Thyroid gland (tissue), 4 donors: ENCODE data around the gene MRPL54. TPM values are rescaled to one million over a fixed set of nuclear protein-coding genes. Genes with fewer than 3 reads are reported as not detected.

Experiments
- DNase-seq, 2 donors: peaks; one replicate each; pipeline ENCODE4 v3.0.0-alpha.2; 2019
- H3K27ac ChIP-seq, 3 donors: fragments of 200-600 bp; sonication (generic); 1 replicate in 2 of 3; 2 replicates in 1 of 3; pipeline ENCODE4 v1.5.1; 2016 to 2019; ENCODE audit warnings: mild to moderate bottlenecking in 1 of 3, moderate library complexity in 1 of 3
- H3K27me3 ChIP-seq: fragments of 200-600 bp; sonication (generic); one replicate; pipeline ENCODE4 v1.5.1; 2019
- H3K36me3 ChIP-seq, 2 donors: fragments of 200-600 bp; sonication (generic); one replicate each; pipeline ENCODE4 v1.5.1; 2016 to 2019
- H3K4me1 ChIP-seq, 2 donors: fragments of 200-600 bp; sonication (generic); one replicate each; pipeline ENCODE4 v1.5.1; 2017 to 2019
- H3K4me3 ChIP-seq, 3 donors: fragments of 200-600 bp; sonication (generic); replicated peaks in 1 of 3; 1 replicate in 2 of 3; 2 replicates in 1 of 3; pipeline ENCODE4 v1.5.1; 2016; ENCODE audit warnings: mild to moderate bottlenecking in 1 of 3
- H3K9me3 ChIP-seq: fragments of 200-600 bp; sonication (generic); one replicate; pipeline ENCODE4 v1.5.1; 2017
- CTCF ChIP-seq, 6 experiments: fragments of 200-600 bp in 3 of 6; fragments of 450-650 bp in 3 of 6; sonication (generic) in 3 of 6; IDR thresholded peaks; one replicate each; pipeline ENCODE4 v1.5.1; 2016 to 2019; ENCODE audit warnings: antibody characterized with exemption in 6 of 6, mild to moderate bottlenecking in 2 of 6, inconsistent platforms in 1 of 6, moderate library complexity in 1 of 6
- POLR2A ChIP-seq, 2 donors: fragments of 450-650 bp; IDR thresholded peaks; one replicate each; pipeline ENCODE4 v1.6.1; 2017; ENCODE audit warnings: antibody characterized with exemption in 2 of 2, mild to moderate bottlenecking in 2 of 2, moderate library complexity in 1 of 2
- WGBS, 2 donors: methylation state at CpG; one replicate each; pipeline ENCODE4 v1.1.5; 2017; 5-methylcytosine and 5-hydroxymethylcytosine counted together
- intact Hi-C: fragments of 100-400 bp; cut with DNase I; formaldehyde crosslinking; loops from one replicate; pipeline ENCODE4 v1.15.1; 2023
- total RNA-seq, 4 donors: library from RNA; depleted of rRNA; stranded (reverse); fragments of >200 nt; gene quantifications; one replicate each; pipeline ENCODE4 v1.2.3, GENCODE V29; 2016

Gene MRPL54
- total RNA-seq, 4 donors from 2014 or later, result 84.0 to 131 (median 102) TPM

- Histone ChIP-seq H3K4me1 (peaks cover 0 to 4% of the 10 kb centered on the region in 2 donors), H3K27ac (no peak overlapping the region), H3K9me3 (no peaks in the 10 kb centered on the region), H3K36me3 (no peaks in the 10 kb centered on the region), H3K4me3 (no peak overlapping the region), H3K27me3 (no peaks in the 10 kb centered on the region)
- intact Hi-C loops, result no loop called here
- TF ChIP-seq POLR2A (IDR thresholded peaks at IDR 0.05) (no peak), CTCF (IDR thresholded peaks at IDR 0.05) (no peak)
- DNase-seq, result no peak
- 89 to 91% methylated on average over 9 of the region's 9 CpGs for WGBS, 2 donors
Measured at GRCh38 chr19:3780786-3781304, 18.4 kb downstream of the MRPL54 start.

- no peak overlapping the region for H3K4me3 ChIP-seq
- H3K9me3 ChIP-seq, result no peaks in the 10 kb centered on the region
- H3K36me3 ChIP-seq, result no peaks in the 10 kb centered on the region
- no peak for DNase-seq
- TF ChIP-seq CTCF (IDR thresholded peaks at IDR 0.05) (no peak), POLR2A (IDR thresholded peaks at IDR 0.05) (no peak)
- H3K27ac ChIP-seq, result no peak overlapping the region
- no peaks in the 10 kb centered on the region for H3K27me3 ChIP-seq
- WGBS, 2 donors, result 97 to 100% methylated on average over 2 of the region's 2 CpGs
- H3K4me1 ChIP-seq, result peaks cover 0 to 6% of the 10 kb centered on the region in 2 donors
- intact Hi-C loops, result no loop called here
Measured at GRCh38 chr19:3781603-3782002, 19.1 kb downstream of the MRPL54 start.

GRCh38 chr19:3782330-3782729 lies 19.8 kb downstream of the MRPL54 start:
- Histone ChIP-seq H3K36me3 (no peaks in the 10 kb centered on the region), H3K4me3 (no peak overlapping the region), H3K4me1 (peaks cover 0 to 6% of the 10 kb centered on the region in 2 donors), H3K9me3 (no peaks in the 10 kb centered on the region), H3K27me3 (no peaks in the 10 kb centered on the region), H3K27ac (no peak overlapping the region)
- WGBS, 2 donors, result 97 to 100% methylated on average over 1 of the region's 1 CpG
- intact Hi-C loops, result no loop called here
- no peak for DNase-seq
- TF ChIP-seq POLR2A (IDR thresholded peaks at IDR 0.05) (no peak), CTCF (IDR thresholded peaks at IDR 0.05) (no peak)

- no peak overlapping the region for H3K27ac ChIP-seq
- intact Hi-C loops, result no loop called here
- no peaks in the 10 kb centered on the region for H3K36me3 ChIP-seq
- H3K9me3 ChIP-seq, result no peaks in the 10 kb centered on the region
- H3K4me3 ChIP-seq, result no peak overlapping the region
- no peak for DNase-seq
- H3K4me1 ChIP-seq, result peaks cover 0 to 6% of the 10 kb centered on the region in 2 donors
- 87 to 97% methylated on average over 5 to 10 of the region's 13 CpGs for WGBS, 2 donors
- TF ChIP-seq POLR2A (IDR thresholded peaks at IDR 0.05) (no peak), CTCF (IDR thresholded peaks at IDR 0.05) (no peak)
- H3K27me3 ChIP-seq, result no peaks in the 10 kb centered on the region
Measured at GRCh38 chr19:3782903-3783302, 20.4 kb downstream of the MRPL54 start.

GRCh38 chr19:3783660-3784584 lies 21.4 kb downstream of the MRPL54 start:
- Histone ChIP-seq H3K4me3 (no peak overlapping the region), H3K27ac (no peak overlapping the region), H3K36me3 (no peaks in the 10 kb centered on the region), H3K27me3 (no peaks in the 10 kb centered on the region), H3K4me1 (peaks cover 0 to 6% of the 10 kb centered on the region in 2 donors), H3K9me3 (no peaks in the 10 kb centered on the region)
- 69 to 78% methylated on average over 29 to 32 of the region's 49 CpGs for WGBS, 2 donors
- intact Hi-C loops, result no loop called here
- TF ChIP-seq CTCF (IDR thresholded peaks at IDR 0.05), result no peak
- no peak for TF ChIP-seq POLR2A (IDR thresholded peaks at IDR 0.05)
- DNase-seq, result no peak
